Measurements from ENCODE around the gene SUSD3. TPM values are rescaled to one million over a fixed set of nuclear protein-coding genes. Genes with fewer than 3 reads are reported as not detected.

Gene SUSD3
- total RNA-seq, 4 donors from 2014 or later: 2.8 to 8.1 (median 5.6) TPM

- no peak for DNase-seq (ENCODE audit: low spot score in 2 of 2)
- TF ChIP-seq POLR2A (IDR thresholded peaks at IDR 0.05) (no peak), CTCF (IDR thresholded peaks at IDR 0.05) (no peak)
- WGBS, 2 donors: 46 to 51% methylated on average over 15 of the region's 15 CpGs
- no peak overlapping the region for H3K4me3 ChIP-seq (ENCODE audit: low read depth, poor library complexity, severe bottlenecking)
- intact Hi-C loops (cut with DNase I; ENCODE audit: low total_unique reads): no loop called here
These were observed 6.7 kb downstream of the SUSD3 start for GRCh38 chr9:93065135-93065720.

- DNase-seq (ENCODE audit: low spot score in 2 of 2): no peak
- 84 to 87% methylated on average over 3 of the region's 3 CpGs for WGBS, 2 donors
- intact Hi-C loops (cut with DNase I; ENCODE audit: low total_unique reads): no loop called here
- no peak for TF ChIP-seq POLR2A (IDR thresholded peaks at IDR 0.05)
- no peak for TF ChIP-seq CTCF (IDR thresholded peaks at IDR 0.05)
- no peak overlapping the region for H3K4me3 ChIP-seq (ENCODE audit: low read depth, poor library complexity, severe bottlenecking)
These were observed 8.6 kb downstream of the SUSD3 start for GRCh38 chr9:93066978-93067603.

- TF ChIP-seq CTCF (IDR thresholded peaks at IDR 0.05) (no peak), POLR2A (IDR thresholded peaks at IDR 0.05) (no peak)
- no peak for DNase-seq (ENCODE audit: low spot score in 2 of 2)
- no peak overlapping the region for H3K4me3 ChIP-seq (ENCODE audit: low read depth, poor library complexity, severe bottlenecking)
- WGBS, 2 donors: 96 to 97% methylated on average over 4 of the region's 4 CpGs
- intact Hi-C loops (cut with DNase I; ENCODE audit: low total_unique reads): no loop called here
These were observed 10.5 kb downstream of the SUSD3 start for GRCh38 chr9:93068956-93069355.

GRCh38 chr9:93071464-93071863 is 13.0 kb downstream of the SUSD3 start:
- WGBS, 2 donors: 57 to 66% methylated on average over 7 of the region's 7 CpGs
- no peak for TF ChIP-seq CTCF (IDR thresholded peaks at IDR 0.05)
- no peak for TF ChIP-seq POLR2A (IDR thresholded peaks at IDR 0.05)
- no peak for DNase-seq (ENCODE audit: low spot score in 2 of 2)
- no peak overlapping the region for H3K4me3 ChIP-seq (ENCODE audit: low read depth, poor library complexity, severe bottlenecking)
- intact Hi-C loops (cut with DNase I; ENCODE audit: low total_unique reads): no loop called here

- 30 to 45% methylated on average over 5 of the region's 5 CpGs for WGBS, 2 donors
- H3K4me3 ChIP-seq (ENCODE audit: low read depth, poor library complexity, severe bottlenecking): no peak overlapping the region
- intact Hi-C loops (cut with DNase I; ENCODE audit: low total_unique reads): no loop called here
- TF ChIP-seq CTCF (IDR thresholded peaks at IDR 0.05): no peak
- no peak for TF ChIP-seq POLR2A (IDR thresholded peaks at IDR 0.05)
- no peak for DNase-seq (ENCODE audit: low spot score in 2 of 2)
These were observed 13.9 kb downstream of the SUSD3 start for GRCh38 chr9:93072383-93072795.
